ENCODE results near the gene CLDN11. TPM values are rescaled to one million over a fixed set of nuclear protein-coding genes. Genes with fewer than 3 reads are reported as not detected.

Gene CLDN11
- total and polyA plus RNA-seq, 2 of the 8 experiments (the other 6 are each of a cell fraction or from before 2014, with no cell fraction given): 4.8 to 12.5 TPM

DNA sequence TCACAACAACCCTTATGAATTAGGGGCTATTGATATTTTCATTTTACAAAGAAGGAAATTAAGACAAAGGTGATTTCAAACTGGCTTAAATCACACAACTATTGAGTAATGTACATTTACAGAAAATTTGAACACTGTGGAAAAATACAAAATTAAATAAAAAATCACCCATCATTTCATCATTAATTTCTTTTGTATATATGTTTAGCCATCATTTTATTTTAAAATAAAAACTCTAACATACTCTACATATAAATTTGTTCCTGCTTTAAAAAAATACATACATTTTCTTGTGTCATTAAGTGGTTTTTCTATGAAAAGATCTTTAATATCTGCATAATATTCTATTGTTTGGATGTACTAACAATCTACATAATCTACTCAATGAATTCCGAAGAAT is 20.2 kb downstream of the CLDN11 start:
- H2AK5ac ChIP-seq (ENCODE audit: low read depth, low read length): no peak overlapping the region
- H3K4me2 ChIP-seq (ENCODE audit: insufficient read depth in 1 of 2, low read depth in 2 of 2, low read length in 2 of 2): no peak overlapping the region
- H4K5ac ChIP-seq (ENCODE audit: insufficient read length, low read depth, low read length): no peak overlapping the region
- H3K9me3 ChIP-seq (ENCODE audit: insufficient read depth in 2 of 2, low read depth in 1 of 2, low read length in 1 of 2): no peaks in the 10 kb centered on the region
- no peak overlapping the region for H2BK120ac ChIP-seq (replicated peaks; ENCODE audit: low read depth, low read length)
- FAIRE-seq (no peak), DNase-seq (ENCODE audit: low read depth in 1 of 2, low spot score in 2 of 2) (no peak)
- no peak overlapping the region for H4K8ac ChIP-seq (ENCODE audit: extremely low read depth, insufficient read depth, low read length)
- H3K23ac ChIP-seq (ENCODE audit: insufficient read length): no peak overlapping the region
- no peak overlapping the region for H3K27ac ChIP-seq (ENCODE audit: low read depth, low read length)
- no peaks in the 10 kb centered on the region for H3K36me3 ChIP-seq (ENCODE audit: control insufficient read depth in 2 of 4, insufficient read depth in 4 of 4, low read length in 3 of 4)
- H3K56ac ChIP-seq (replicated peaks; ENCODE audit: insufficient read length, low read depth, low read length): no peak overlapping the region
- H2AFZ ChIP-seq (ENCODE audit: low read length): no peak overlapping the region
- no peaks in the 10 kb centered on the region for H3K23me2 ChIP-seq (ENCODE audit: low read depth, low read length)
- H3K4me3 ChIP-seq (ENCODE audit: extremely low read depth in 1 of 4, insufficient read depth in 2 of 4, low read depth in 3 of 4, low read length in 4 of 4): no peak overlapping the region
- no peak overlapping the region for H3K9ac ChIP-seq (replicated peaks in 1 of 4; ENCODE audit: extremely low read depth in 1 of 4, low read depth in 3 of 4, low read length in 3 of 4)
- H3K27me3 ChIP-seq (replicated peaks in 1 of 4; ENCODE audit: control insufficient read depth in 3 of 4, extremely low read depth in 1 of 4, insufficient read depth in 3 of 4, low read length in 3 of 4): no peaks in the 10 kb centered on the region
- WGBS, 2 experiments (ENCODE audit: extremely low coverage in 1 of 2, insufficient coverage in 1 of 2, insufficient read length in 1 of 2, insufficient replicate concordance in 2 of 2, low coverage in 1 of 2, low lambda C conversion rate in 2 of 2, missing lambda C conversion rate in 1 of 2): 94% methylated on average over 1 of the region's 1 CpG; no CpG with 5 or more reads in 1 of the 2 experiments
- no peaks in the 10 kb centered on the region for H3K79me2 ChIP-seq (ENCODE audit: control insufficient read depth in 1 of 2, insufficient read depth in 2 of 2, low read length in 2 of 2)
- no peak overlapping the region for H2BK20ac ChIP-seq (ENCODE audit: low read length)
- no peaks in the 10 kb centered on the region; a peak in 1 of 7 replicates for H3K4me1 ChIP-seq (replicated peaks in 1 of 4; ENCODE audit: control insufficient read depth in 3 of 4, insufficient read depth in 4 of 4, low read length in 3 of 4)
- no peak overlapping the region for H3K4ac ChIP-seq (replicated peaks; ENCODE audit: insufficient read length, low read depth, low read length)
- H2BK12ac ChIP-seq (ENCODE audit: low read depth, low read length): no peak overlapping the region
- no peak overlapping the region for H2BK15ac ChIP-seq (ENCODE audit: low read length)
- H4K20me1 ChIP-seq (replicated peaks in 1 of 2; ENCODE audit: control insufficient read depth in 1 of 2, insufficient read depth in 2 of 2, low read length in 2 of 2): no peaks in the 10 kb centered on the region
- POLR2A ChIA-PET (ENCODE audit: partially characterized antibody): no interaction called here
- no peak overlapping the region for H2BK5ac ChIP-seq (ENCODE audit: low read depth, low read length)
- CTCF ChIA-PET (ENCODE audit: partially characterized antibody): interaction anchor here (1.0 to 3.1 kb wide), 4 partner anchors 8 to 26 kb away, joined by 3 to 17 read pairs (median 6); no protein-coding TSS in a partner anchor
- no peaks in the 10 kb centered on the region for H3K79me1 ChIP-seq (ENCODE audit: low read depth, low read length)
- no peak overlapping the region for H3K18ac ChIP-seq (ENCODE audit: extremely low read depth, low read length)
- no peak overlapping the region for H3K14ac ChIP-seq (ENCODE audit: insufficient read length)
- H4K91ac ChIP-seq (replicated peaks; ENCODE audit: insufficient read length, low read length): no peak overlapping the region
- TF ChIP-seq CBX8 (IDR thresholded peaks at IDR 0.05; ENCODE audit: borderline replicate concordance, low read depth, low read length): no peak

All from H1 (cell line).